Germinal center (tissue), 1 donor: Measurements from ENCODE around the gene PIMREG.

ENCODE experiments used
- DNase-seq: peaks from one replicate; pipeline ENCODE4 v3.0.0; 2012; ENCODE audit warnings: mixed read lengths, low spot score

The PIMREG gene

GRCh38 chr17:6461792-6462524, 17.7 kb downstream of the PIMREG start:
- DNase-seq = no peak

GRCh38 chr17:6462692-6463091, 18.4 kb downstream of the PIMREG start:
- no peak for DNase-seq

GRCh38 chr17:6463616-6464445, 19.6 kb downstream of the PIMREG start:
- DNase-seq = no peak

- DNase-seq = no peak
Observed at GRCh38 chr17:6464446-6465041, 20.3 kb downstream of the PIMREG start.

- DNase-seq = no peak
Observed at GRCh38 chr17:6465206-6466003, 21.1 kb downstream of the PIMREG start.

GRCh38 chr17:6467567-6467966, 23.3 kb downstream of the PIMREG start:
- no peak for DNase-seq

GRCh38 chr17:6468051-6468790, 24.0 kb downstream of the PIMREG start:
- no peak for DNase-seq

GRCh38 chr17:6470146-6470718, 26.0 kb downstream of the PIMREG start:
- no peak for DNase-seq

GRCh38 chr17:6470751-6471521, 26.7 kb downstream of the PIMREG start:
- DNase-seq = no peak

- no peak for DNase-seq
Observed at GRCh38 chr17:6471531-6472465, 27.5 kb downstream of the PIMREG start.

- no peak for DNase-seq
Observed at GRCh38 chr17:6472517-6472916, 28.3 kb downstream of the PIMREG start.

GRCh38 chr17:6473128-6473767, 29.0 kb downstream of the PIMREG start:
- DNase-seq = peak; percentile 79

- no peak for DNase-seq
Observed at GRCh38 chr17:6474376-6474775, 30.1 kb downstream of the PIMREG start.

- DNase-seq = no peak
Observed at GRCh38 chr17:6474906-6475305, 30.7 kb downstream of the PIMREG start.

- no peak for DNase-seq
Observed at GRCh38 chr17:6475411-6475810, 31.2 kb downstream of the PIMREG start.

- DNase-seq = no peak
Observed at GRCh38 chr17:6476076-6476809, 32.0 kb downstream of the PIMREG start.

- DNase-seq = no peak
Observed at GRCh38 chr17:6476810-6477179, 32.5 kb downstream of the PIMREG start.

GRCh38 chr17:6477831-6478383, 33.7 kb downstream of the PIMREG start:
- DNase-seq = no peak
